Measurements from ENCODE around the gene SOAT2.
A peak's percentile ranks its signal among the peaks of the same experiment; 100 is the strongest.
"Not testable (repeated sequence)": the region's sequence is repeated elsewhere in the genome, so short reads cannot be mapped to it uniquely, and the experiment has no call there.

SOAT2 gene

DNA sequence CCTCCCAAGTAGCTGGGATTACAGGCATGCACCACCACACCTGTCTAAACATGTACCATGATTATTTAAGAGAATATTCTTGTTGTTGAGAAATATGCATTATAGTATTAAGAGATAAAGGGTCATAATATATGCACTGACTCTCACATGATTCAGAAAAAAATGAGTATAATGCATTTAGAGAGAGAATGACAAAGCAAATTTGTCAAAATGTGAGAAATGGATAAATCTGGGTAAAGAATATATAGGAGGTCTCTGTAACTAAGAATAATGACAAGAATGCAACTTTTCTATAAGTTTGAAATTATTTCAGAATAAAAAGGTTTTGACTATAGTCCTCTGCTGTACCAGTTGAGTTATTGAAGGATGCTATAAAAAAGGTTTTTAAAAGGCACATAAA is 49.1 kb downstream of the SOAT2 start:
- DNase-seq, result no peak

- peak; percentile 84 for DNase-seq
Observed at GRCh38 chr12:53159195-53159839, 56.0 kb downstream of the SOAT2 start.

GRCh38 chr12:53160000-53160399 is 56.7 kb downstream of the SOAT2 start:
- DNase-seq, result no peak

DNA sequence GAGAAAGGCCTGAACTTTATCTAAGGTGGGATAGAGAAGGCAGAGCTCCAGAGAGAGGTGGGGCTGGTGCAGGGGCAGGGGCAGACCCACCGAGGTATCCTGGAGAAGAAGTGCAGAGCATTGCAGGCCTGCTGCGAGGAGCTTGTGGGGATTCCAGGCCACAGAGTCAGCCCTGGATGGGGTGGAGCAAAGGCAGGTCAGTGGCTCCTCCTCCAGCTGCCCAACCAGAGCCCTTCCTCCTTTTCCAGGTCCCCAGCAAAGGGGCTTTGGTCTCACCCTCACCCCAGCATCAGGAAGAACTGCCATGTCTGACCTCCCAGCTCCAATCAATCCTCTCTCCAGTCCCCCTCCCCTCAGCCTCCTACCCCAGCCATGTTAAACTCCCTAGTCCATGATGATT is 57.4 kb downstream of the SOAT2 start:
- no peak for DNase-seq

DNA sequence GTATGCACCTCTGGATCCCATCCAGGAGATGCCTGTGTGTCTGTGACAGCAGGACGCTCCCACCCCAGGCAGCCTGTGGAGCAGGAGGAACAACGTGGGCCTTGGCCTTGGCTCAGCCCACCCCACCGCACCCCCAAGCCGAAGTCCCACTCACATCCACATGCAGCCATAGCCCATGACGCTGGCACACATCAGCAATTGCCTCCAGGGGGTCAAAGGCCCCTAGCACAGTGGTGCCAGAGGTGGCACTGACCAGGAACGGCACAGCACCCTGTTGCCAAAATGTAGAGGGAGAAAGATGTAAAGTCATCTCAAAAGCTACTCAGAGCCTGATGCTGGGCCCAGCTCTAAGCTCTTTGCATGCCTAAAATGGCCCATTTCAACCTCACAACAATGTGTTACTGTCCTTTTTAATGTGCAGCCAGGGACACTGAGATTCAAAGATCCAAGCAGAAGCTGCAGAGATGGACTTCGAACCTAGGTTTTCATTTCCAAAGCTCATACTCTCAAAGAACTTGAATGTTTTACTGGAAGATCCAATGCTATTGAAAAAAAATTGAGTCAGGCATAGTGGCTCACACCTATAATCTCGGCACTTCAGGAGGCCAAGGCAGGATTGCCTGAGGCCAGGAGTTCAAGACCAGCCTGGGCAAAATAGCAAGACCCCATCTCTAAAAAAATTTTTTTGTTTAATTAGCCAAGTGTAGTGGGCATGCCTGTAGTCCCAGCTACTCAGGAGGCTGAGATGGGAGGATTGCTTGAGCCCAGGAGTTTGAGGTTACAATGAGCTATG is 58.0 kb downstream of the SOAT2 start:
- no peak for DNase-seq

- DNase-seq, result not testable (repeated sequence)
Observed at GRCh38 chr12:53163008-53163407, 59.7 kb downstream of the SOAT2 start.

GRCh38 chr12:53166837-53167236 is 63.6 kb downstream of the SOAT2 start:
- DNase-seq, result no peak

DNA sequence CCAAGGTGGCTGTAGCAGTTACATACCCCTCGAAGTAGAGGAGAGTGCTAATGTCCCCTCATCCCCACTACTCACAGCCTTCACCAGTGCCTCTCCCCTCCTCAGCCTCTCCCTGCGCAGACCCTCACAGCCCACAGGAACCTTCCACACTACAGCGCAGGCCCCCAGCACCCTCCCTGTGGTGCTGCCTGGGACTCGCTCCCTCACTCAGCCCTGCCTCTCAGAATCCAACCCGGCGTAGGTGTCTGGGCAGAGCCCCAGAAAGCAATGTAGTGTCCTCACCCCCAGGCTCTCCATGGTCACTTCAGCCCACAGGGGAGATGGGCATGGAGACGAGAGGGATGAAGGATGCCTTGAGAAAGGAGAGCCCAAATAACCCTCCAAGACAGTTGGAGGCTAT is 66.4 kb downstream of the SOAT2 start:
- DNase-seq, result no peak

DNA sequence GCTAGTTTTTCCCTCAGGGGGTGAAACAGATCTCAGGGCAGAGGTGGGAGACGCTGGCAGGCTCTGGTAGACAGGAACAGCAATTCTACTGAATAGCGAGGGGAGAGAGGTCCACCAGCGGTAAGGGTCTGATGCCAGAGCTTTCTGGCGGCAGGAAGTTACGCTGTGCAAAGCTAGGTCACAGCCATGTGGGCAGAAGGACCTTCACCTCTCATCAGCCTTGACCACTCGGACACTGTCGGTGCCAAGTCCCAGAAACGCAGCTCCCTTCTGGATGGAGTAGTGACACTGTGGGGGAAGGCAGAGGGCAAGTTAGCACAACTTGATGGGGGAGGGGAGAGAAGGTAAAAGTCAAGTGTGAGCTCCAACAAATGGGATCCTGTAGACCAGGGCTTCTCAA is 66.9 kb downstream of the SOAT2 start:
- DNase-seq, result no peak

- no peak for DNase-seq
Observed at GRCh38 chr12:53170876-53171724, 67.8 kb downstream of the SOAT2 start.

DNA sequence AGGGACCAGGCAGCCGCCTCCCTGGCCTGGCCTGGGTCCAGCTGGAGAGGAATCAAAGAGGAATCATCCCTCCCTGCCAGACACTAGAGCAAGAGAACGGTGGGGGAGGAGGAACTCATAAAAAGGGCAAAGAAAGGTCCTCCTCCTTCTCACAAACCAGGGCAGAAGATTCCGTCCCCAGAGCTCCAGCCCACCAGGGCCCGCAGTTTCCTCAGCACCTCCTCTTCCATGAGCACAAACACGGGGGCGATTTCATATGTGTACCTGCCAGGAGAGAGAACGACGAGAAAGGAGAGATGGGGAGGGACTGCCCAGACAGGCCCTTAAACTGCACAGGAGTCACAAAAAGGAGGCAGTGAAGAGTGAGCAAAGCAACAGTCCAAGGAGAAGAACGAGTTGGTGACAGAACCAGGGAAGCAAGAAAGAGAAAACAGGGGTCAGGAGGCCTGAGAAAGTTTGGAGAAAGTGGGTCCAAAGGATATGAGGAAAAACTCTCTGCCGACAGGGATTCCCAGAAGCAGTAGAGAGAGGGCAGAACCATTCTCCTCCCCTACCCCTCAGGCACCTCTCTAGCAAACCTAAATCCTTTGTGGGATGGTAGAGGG is 68.5 kb downstream of the SOAT2 start:
- no peak for DNase-seq

GRCh38 chr12:53172352-53172751 is 69.1 kb downstream of the SOAT2 start:
- no peak for DNase-seq

GRCh38 chr12:53173085-53173715 is 69.9 kb downstream of the SOAT2 start:
- DNase-seq, result no peak
